Testis (tissue), 2 donors: ENCODE measurements around the gene HMCN1.

ENCODE experiments used
- POLR2A ChIP-seq: fragments of 450-650 bp; IDR thresholded peaks from one replicate; pipeline ENCODE4 v1.6.1; 2017; ENCODE audit warnings: antibody characterized with exemption, mild to moderate bottlenecking, moderate library complexity
- TF ChIP-seq, protein P1 (sequence below), 3 experiments: fragments of 450-650 bp in 2 of 3; fragments of 200-600 bp in 1 of 3; sonication (generic) in 1 of 3; IDR thresholded peaks; one replicate each; pipeline ENCODE4 v1.5.1; 2016 to 2019; ENCODE audit warnings: antibody characterized with exemption in 3 of 3, mild to moderate bottlenecking in 2 of 3, moderate library complexity in 1 of 3

DNA sequence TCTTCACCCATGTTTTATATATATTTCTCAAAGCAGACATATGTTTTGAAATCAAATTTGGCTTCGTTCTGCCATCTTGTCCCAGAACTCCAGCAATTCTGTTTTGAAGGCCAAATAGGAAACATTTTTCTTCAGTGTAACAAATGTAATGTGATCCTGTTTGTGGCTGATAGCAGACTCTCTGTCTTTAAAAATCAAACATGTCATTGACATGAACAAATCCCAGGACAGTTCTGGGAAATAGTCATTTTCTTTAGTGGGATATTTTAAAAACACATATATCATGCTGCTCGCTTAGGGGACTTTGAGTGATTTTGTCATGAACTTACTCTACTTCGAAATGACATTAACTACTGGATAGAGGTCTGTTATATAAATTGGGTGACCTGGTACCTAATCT is 51.4 kb downstream of the HMCN1 start:
- TF ChIP-seq, protein P1, sequence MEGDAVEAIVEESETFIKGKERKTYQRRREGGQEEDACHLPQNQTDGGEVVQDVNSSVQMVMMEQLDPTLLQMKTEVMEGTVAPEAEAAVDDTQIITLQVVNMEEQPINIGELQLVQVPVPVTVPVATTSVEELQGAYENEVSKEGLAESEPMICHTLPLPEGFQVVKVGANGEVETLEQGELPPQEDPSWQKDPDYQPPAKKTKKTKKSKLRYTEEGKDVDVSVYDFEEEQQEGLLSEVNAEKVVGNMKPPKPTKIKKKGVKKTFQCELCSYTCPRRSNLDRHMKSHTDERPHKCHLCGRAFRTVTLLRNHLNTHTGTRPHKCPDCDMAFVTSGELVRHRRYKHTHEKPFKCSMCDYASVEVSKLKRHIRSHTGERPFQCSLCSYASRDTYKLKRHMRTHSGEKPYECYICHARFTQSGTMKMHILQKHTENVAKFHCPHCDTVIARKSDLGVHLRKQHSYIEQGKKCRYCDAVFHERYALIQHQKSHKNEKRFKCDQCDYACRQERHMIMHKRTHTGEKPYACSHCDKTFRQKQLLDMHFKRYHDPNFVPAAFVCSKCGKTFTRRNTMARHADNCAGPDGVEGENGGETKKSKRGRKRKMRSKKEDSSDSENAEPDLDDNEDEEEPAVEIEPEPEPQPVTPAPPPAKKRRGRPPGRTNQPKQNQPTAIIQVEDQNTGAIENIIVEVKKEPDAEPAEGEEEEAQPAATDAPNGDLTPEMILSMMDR (IDR thresholded peaks at IDR 0.05) = no peak
- TF ChIP-seq POLR2A = no peak
